Measurements from ENCODE around the gene TMC1. TPM values are rescaled to one million over a fixed set of nuclear protein-coding genes. Genes with fewer than 3 reads are reported as not detected.
"Not testable (repeated sequence)": the region's sequence is repeated elsewhere in the genome, so short reads cannot be mapped to it uniquely, and the experiment has no call there.

The TMC1 gene
- total RNA-seq, 4 donors from 2014 or later = 0.32 TPM; not detected in 3

GRCh38 chr9:72485821-72486593 lies 35.4 kb upstream of the TMC1 start:
- H3K4me1 ChIP-seq = no peaks in the 10 kb centered on the region
- H3K27me3 ChIP-seq = no peaks in the 10 kb centered on the region
- H3K4me3 ChIP-seq = no peak overlapping the region
- H3K9me3 ChIP-seq = no peaks in the 10 kb centered on the region
- WGBS, 2 donors (ENCODE audit: low coverage in 1 of 2) = 67 to 95% methylated on average over 2 to 3 of the region's 3 CpGs
- no peak overlapping the region for H3K27ac ChIP-seq
- in situ Hi-C loops (cut with MboI; ENCODE audit: low pct_ligation_motif_present in 1 of 4, low pct_unique_long_range_greater_than_20kb in 1 of 4, low sequenced_read_pairs in 3 of 4) (no loop called here), intact Hi-C loops (cut with DNase I; ENCODE audit: low total_unique reads) (no loop called here)
- TF ChIP-seq EP300 (IDR thresholded peaks at IDR 0.05; ENCODE audit: low read depth) (no peak), POLR2A (IDR thresholded peaks at IDR 0.05) (no peak), POLR2AphosphoS5 (IDR thresholded peaks at IDR 0.05) (no peak)
- TF ChIP-seq, protein P1, sequence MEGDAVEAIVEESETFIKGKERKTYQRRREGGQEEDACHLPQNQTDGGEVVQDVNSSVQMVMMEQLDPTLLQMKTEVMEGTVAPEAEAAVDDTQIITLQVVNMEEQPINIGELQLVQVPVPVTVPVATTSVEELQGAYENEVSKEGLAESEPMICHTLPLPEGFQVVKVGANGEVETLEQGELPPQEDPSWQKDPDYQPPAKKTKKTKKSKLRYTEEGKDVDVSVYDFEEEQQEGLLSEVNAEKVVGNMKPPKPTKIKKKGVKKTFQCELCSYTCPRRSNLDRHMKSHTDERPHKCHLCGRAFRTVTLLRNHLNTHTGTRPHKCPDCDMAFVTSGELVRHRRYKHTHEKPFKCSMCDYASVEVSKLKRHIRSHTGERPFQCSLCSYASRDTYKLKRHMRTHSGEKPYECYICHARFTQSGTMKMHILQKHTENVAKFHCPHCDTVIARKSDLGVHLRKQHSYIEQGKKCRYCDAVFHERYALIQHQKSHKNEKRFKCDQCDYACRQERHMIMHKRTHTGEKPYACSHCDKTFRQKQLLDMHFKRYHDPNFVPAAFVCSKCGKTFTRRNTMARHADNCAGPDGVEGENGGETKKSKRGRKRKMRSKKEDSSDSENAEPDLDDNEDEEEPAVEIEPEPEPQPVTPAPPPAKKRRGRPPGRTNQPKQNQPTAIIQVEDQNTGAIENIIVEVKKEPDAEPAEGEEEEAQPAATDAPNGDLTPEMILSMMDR (IDR thresholded peaks at IDR 0.05) = no peak
- no peaks in the 10 kb centered on the region for H3K36me3 ChIP-seq
- DNase-seq = no peak

DNA sequence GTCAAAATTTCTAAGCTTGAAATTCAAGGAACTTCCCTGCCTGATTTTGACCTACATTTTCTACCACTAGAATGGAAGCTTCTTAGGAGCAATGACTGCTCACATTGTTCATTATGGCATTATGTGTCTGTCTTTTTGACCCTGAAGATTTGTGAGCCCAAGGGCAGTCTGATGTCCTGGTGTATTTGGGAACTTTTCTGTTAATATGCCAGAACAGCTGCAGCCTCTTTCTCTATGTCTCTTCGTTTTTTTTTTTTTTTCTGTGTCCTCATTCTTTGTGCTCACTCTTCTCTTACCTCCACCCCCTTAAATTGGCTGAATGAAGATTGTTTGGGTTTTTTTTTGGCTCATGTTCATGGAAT lies 34.8 kb upstream of the TMC1 start:
- in situ Hi-C loops (cut with MboI; ENCODE audit: low pct_ligation_motif_present in 1 of 4, low pct_unique_long_range_greater_than_20kb in 1 of 4, low sequenced_read_pairs in 3 of 4) = no loop called here
- no peaks in the 10 kb centered on the region for H3K36me3 ChIP-seq
- H3K4me1 ChIP-seq = no peaks in the 10 kb centered on the region
- WGBS, 2 donors (ENCODE audit: low coverage in 1 of 2) = 42% methylated on average over 1 of the region's 1 CpG; no CpG with 5 or more reads in 1 of the 2 donors
- intact Hi-C loops (cut with DNase I; ENCODE audit: low total_unique reads) = no loop called here
- no peaks in the 10 kb centered on the region for H3K27me3 ChIP-seq
- H3K4me3 ChIP-seq = no peak overlapping the region
- no peaks in the 10 kb centered on the region for H3K9me3 ChIP-seq
- DNase-seq = no peak
- TF ChIP-seq POLR2AphosphoS5 (IDR thresholded peaks at IDR 0.05) (no peak), POLR2A (IDR thresholded peaks at IDR 0.05) (no peak), EP300 (IDR thresholded peaks at IDR 0.05; ENCODE audit: low read depth) (no peak)
- TF ChIP-seq, protein P1 (IDR thresholded peaks at IDR 0.05) = no peak
- no peak overlapping the region for H3K27ac ChIP-seq

- intact Hi-C loops (cut with DNase I; ENCODE audit: low total_unique reads); H3K9me3 ChIP-seq; H3K4me1 ChIP-seq; DNase-seq; H3K4me3 ChIP-seq; H3K27ac ChIP-seq; H3K36me3 ChIP-seq; in situ Hi-C loops (cut with MboI; ENCODE audit: low pct_ligation_motif_present in 1 of 4, low pct_unique_long_range_greater_than_20kb in 1 of 4, low sequenced_read_pairs in 3 of 4); H3K27me3 ChIP-seq: not testable (repeated sequence)
- WGBS, 2 donors (ENCODE audit: low coverage in 1 of 2) = 86 to 90% methylated on average over 4 of the region's 4 CpGs
Observed at GRCh38 chr9:72487665-72488064, 33.7 kb upstream of the TMC1 start.

DNA sequence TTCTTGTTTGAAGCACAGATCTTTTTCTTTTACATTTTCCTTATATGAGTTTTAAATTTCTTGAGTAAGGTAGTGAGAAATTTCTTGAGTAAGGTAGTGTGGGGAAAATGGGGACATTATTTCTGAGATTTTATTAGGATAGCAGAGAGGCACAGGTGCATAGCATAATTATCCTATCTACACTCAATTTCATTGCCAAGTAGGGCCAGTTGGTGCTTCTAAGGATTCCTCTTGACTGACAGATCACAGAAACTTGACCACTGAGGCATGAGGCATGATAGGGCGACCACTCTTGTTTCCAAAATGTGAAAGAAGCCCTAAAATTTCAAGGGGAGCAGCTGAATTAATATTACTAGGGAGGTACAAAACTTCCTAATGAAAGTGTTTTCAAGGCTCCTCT lies 31.4 kb upstream of the TMC1 start:
- DNase-seq = no peak
- no peaks in the 10 kb centered on the region for H3K36me3 ChIP-seq
- in situ Hi-C loops (cut with MboI; ENCODE audit: low pct_ligation_motif_present in 1 of 4, low pct_unique_long_range_greater_than_20kb in 1 of 4, low sequenced_read_pairs in 3 of 4) = no loop called here
- intact Hi-C loops (cut with DNase I; ENCODE audit: low total_unique reads) = no loop called here
- H3K27ac ChIP-seq = no peak overlapping the region
- H3K4me3 ChIP-seq = no peak overlapping the region
- H3K9me3 ChIP-seq = no peaks in the 10 kb centered on the region
- 79 to 80% methylated on average over 1 of the region's 1 CpG for WGBS, 2 donors (ENCODE audit: low coverage in 1 of 2)
- H3K27me3 ChIP-seq = no peaks in the 10 kb centered on the region
- no peaks in the 10 kb centered on the region for H3K4me1 ChIP-seq
- TF ChIP-seq POLR2AphosphoS5 (IDR thresholded peaks at IDR 0.05) = no peak
- TF ChIP-seq POLR2A (IDR thresholded peaks at IDR 0.05) = no peak
- no peak for TF ChIP-seq EP300 (IDR thresholded peaks at IDR 0.05; ENCODE audit: low read depth)
- TF ChIP-seq, protein P1 (IDR thresholded peaks at IDR 0.05) = no peak

GRCh38 chr9:72491242-72491641 lies 30.2 kb upstream of the TMC1 start:
- TF ChIP-seq EP300 (IDR thresholded peaks at IDR 0.05; ENCODE audit: low read depth) (no peak), POLR2AphosphoS5 (IDR thresholded peaks at IDR 0.05) (no peak), POLR2A (IDR thresholded peaks at IDR 0.05) (no peak)
- TF ChIP-seq, protein P1 (IDR thresholded peaks at IDR 0.05) = no peak
- Histone ChIP-seq H3K9me3 (no peaks in the 10 kb centered on the region), H3K4me3 (no peak overlapping the region), H3K4me1 (no peaks in the 10 kb centered on the region), H3K27me3 (no peaks in the 10 kb centered on the region), H3K36me3 (no peaks in the 10 kb centered on the region), H3K27ac (no peak overlapping the region)
- 94 to 100% methylated on average over 2 of the region's 2 CpGs for WGBS, 2 donors (ENCODE audit: low coverage in 1 of 2)
- in situ Hi-C loops (cut with MboI; ENCODE audit: low pct_ligation_motif_present in 1 of 4, low pct_unique_long_range_greater_than_20kb in 1 of 4, low sequenced_read_pairs in 3 of 4) = no loop called here
- DNase-seq = no peak
- intact Hi-C loops (cut with DNase I; ENCODE audit: low total_unique reads) = no loop called here

All from transverse colon (tissue), 4 donors.